Thoracic aorta (tissue), 2 donors: ENCODE results near the gene CFAP100. TPM values are rescaled to one million over a fixed set of nuclear protein-coding genes. Genes with fewer than 3 reads are reported as not detected.

Experiments used
- ATAC-seq: fragments of 150-250 bp; one replicate; pipeline ENCODE4 v1.8.0; 2017; ENCODE audit warnings: low read depth; ENCODE audit not compliant: insufficient number of reproducible peaks, low FRiP score
- DNase-seq: peaks from one replicate; pipeline ENCODE4 v3.0.0-alpha.2; 2020; ENCODE audit warnings: low spot score
- H3K27ac ChIP-seq, 2 donors: fragments of 200-600 bp; sonication (generic); 1 replicate in 1 of 2; 2 replicates in 1 of 2; pipeline ENCODE4 v1.5.1; 2016; ENCODE audit warnings: mild to moderate bottlenecking in 2 of 2, moderate library complexity in 2 of 2
- H3K27me3 ChIP-seq: fragments of 200-600 bp; sonication (generic); replicated peaks from 2 replicates; pipeline ENCODE4 v1.6.0; 2016; ENCODE audit warnings: mild to moderate bottlenecking; ENCODE audit not compliant: insufficient read depth
- H3K36me3 ChIP-seq: fragments of 200-600 bp; sonication (generic); one replicate; pipeline ENCODE4 v1.5.1; 2016
- H3K4me1 ChIP-seq, 2 donors: fragments of 200-600 bp; sonication (generic); 1 replicate in 1 of 2; 2 replicates in 1 of 2; pipeline versions ENCODE4 v1.5.1 to v1.6.0; 2016; ENCODE audit warnings: low read depth in 2 of 2, mild to moderate bottlenecking in 1 of 2; ENCODE audit not compliant: control insufficient read depth in 1 of 2
- H3K4me3 ChIP-seq: fragments of 200-600 bp; sonication (generic); 2 replicates; pipeline ENCODE4 v1.5.1; 2016; ENCODE audit warnings: mild to moderate bottlenecking
- H3K9me3 ChIP-seq: fragments of 200-600 bp; sonication (generic); 2 replicates; pipeline ENCODE4 v1.5.1; 2016
- total RNA-seq, 2 donors: library from RNA; depleted of rRNA; stranded (reverse); fragments of >200 nt; gene quantifications; one replicate each; pipeline versions ENCODE4 v1.1.0 to v1.2.3, GENCODE V29; 2016
- TF ChIP-seq, protein P1 (sequence below): fragments of 200-600 bp; sonication (generic); IDR thresholded peaks from one replicate; pipeline ENCODE4 v1.5.1; 2019; ENCODE audit warnings: antibody characterized with exemption

Gene CFAP100
- total RNA-seq, 2 donors from 2014 or later: not detected

DNA sequence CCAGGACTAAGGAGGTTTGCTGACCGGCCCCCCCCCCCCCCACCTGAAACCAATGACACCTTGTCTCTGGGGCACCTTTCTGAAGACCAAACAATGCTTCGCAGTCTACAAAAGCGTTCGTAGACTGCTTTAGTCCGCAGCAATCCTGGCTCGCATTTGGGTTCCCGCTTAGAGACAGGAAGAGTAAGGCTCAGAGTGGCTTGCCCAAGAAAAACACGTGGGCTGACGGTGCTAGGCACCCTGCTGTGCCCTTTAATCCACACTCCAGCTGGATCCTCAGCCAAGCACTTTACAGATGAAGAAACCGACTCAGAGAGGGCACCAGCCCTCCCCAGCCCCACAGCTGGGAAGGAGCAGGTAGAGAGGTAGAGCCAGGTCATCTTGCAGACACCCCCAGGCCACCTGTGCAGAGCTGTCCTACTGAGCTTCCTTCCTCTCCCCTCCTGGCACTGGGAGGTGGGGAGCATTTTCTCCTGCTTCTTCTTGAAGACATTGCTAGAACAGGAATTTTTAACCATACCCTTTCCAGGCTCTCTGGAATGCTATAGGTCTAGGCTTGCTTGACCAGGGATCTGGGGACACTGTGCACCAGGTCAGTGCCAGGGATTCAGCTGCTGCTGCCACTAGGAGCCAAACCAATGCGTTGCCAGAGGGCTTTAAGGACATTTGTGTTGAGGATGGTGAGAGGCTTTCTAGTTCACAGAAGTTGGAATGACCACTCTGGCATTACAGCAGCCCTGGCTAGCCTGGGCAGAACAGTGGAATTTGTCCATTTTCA is 36.5 kb upstream of the CFAP100 start:
- Histone ChIP-seq H3K27me3 (no peaks in the 10 kb centered on the region), H3K36me3 (peaks cover 15% of the 10 kb centered on the region), H3K4me3 (peak overlapping the region; percentile 96), H3K9me3 (no peaks in the 10 kb centered on the region), H3K27ac (peak overlapping the region; percentile 91 to 96), H3K4me1 (peaks cover 15 to 34% of the 10 kb centered on the region in 2 donors)
- DNase-seq (no peak), ATAC-seq (no peak)
- TF ChIP-seq, protein P1, sequence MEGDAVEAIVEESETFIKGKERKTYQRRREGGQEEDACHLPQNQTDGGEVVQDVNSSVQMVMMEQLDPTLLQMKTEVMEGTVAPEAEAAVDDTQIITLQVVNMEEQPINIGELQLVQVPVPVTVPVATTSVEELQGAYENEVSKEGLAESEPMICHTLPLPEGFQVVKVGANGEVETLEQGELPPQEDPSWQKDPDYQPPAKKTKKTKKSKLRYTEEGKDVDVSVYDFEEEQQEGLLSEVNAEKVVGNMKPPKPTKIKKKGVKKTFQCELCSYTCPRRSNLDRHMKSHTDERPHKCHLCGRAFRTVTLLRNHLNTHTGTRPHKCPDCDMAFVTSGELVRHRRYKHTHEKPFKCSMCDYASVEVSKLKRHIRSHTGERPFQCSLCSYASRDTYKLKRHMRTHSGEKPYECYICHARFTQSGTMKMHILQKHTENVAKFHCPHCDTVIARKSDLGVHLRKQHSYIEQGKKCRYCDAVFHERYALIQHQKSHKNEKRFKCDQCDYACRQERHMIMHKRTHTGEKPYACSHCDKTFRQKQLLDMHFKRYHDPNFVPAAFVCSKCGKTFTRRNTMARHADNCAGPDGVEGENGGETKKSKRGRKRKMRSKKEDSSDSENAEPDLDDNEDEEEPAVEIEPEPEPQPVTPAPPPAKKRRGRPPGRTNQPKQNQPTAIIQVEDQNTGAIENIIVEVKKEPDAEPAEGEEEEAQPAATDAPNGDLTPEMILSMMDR: no peak

DNA sequence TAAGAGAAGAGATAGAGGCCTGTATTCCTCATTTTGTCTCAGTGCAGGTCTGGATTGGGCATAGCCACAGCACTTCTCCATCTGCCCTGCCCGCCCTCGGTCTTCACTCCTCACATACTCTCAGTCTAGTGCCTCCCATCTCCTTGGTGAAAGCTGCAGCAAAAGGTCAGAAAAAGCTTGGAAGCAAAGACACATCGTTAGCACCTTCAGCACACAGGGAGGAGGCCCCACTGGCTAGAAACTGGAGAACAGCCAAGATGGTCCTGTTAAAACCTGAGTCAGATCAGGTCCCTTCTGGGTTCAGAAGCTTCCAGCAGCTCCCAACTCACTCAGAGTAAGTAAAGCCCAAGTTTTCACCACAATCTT is 35.9 kb upstream of the CFAP100 start:
- no peak overlapping the region for H3K27ac ChIP-seq
- TF ChIP-seq, protein P1: no peak

DNA sequence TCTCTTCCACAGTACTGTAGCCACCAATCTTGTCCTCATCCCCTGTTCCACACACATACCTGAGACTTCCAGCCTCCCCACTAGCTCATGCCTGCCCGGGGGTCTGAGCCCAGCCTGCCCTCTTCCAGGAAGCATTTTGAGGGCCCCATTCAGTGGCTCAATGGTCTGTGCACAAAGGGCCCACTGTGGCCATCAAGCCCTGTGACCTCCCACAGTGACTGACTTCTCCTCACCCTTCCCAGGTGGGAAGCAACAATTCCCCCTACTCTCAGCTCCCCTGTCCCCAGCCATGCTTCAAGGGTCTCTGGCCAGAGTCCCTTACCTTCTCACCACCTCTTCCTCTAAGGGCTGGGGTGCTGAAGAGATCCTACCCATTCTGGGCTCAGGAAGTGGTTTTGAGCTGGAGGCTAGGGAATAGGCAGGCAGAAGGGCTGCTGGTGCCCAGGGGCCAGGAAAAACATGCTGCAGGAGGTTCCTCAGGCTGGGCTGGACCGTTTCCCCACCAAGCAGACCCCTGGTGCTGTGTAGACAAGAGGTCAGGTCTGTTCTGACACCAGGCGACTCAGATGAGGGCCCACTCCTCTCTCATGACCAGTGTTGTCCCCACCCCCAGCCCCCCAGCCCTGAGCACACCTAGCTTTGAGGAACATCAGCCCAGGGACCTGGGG is 34.5 kb upstream of the CFAP100 start:
- Histone ChIP-seq H3K27ac (no peak overlapping the region), H3K27me3 (no peaks in the 10 kb centered on the region), H3K4me1 (peaks cover 4 to 15% of the 10 kb centered on the region in 2 donors), H3K4me3 (no peak overlapping the region), H3K36me3 (peaks cover 1% of the 10 kb centered on the region), H3K9me3 (no peaks in the 10 kb centered on the region)
- DNase-seq: no peak
- TF ChIP-seq, protein P1: no peak
- ATAC-seq: no peak

More for the DNA sequence above, 35.9 kb upstream of the CFAP100 start:
- peaks cover 11% of the 10 kb centered on the region for H3K36me3 ChIP-seq
- peaks cover 15 to 28% of the 10 kb centered on the region in 2 donors for H3K4me1 ChIP-seq
- no peak for DNase-seq
- no peaks in the 10 kb centered on the region for H3K9me3 ChIP-seq
- H3K4me3 ChIP-seq: no peak overlapping the region
- no peaks in the 10 kb centered on the region for H3K27me3 ChIP-seq
- no peak for ATAC-seq

DNA sequence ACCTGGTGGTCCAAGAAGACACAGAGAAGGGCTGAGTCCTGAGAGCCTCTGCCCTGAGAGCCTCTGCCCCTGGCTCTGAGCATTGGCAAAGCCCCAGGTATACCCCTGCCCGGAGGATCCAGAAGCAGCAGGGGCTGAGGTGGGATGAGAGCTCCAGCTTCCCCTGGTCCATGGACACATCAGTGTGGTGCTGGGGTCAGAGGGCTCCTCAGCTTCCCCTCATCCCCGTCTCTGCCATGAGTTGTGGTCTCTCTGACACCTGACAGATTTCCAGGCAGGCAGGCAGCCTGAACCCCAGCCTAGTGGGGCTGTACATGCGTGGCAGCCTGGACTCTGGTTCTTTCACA is 34.0 kb upstream of the CFAP100 start:
- no peaks in the 10 kb centered on the region for H3K9me3 ChIP-seq
- peaks cover 0 to 10% of the 10 kb centered on the region in 2 donors for H3K4me1 ChIP-seq
- DNase-seq (no peak), ATAC-seq (no peak)
- no peaks in the 10 kb centered on the region for H3K27me3 ChIP-seq
- no peak overlapping the region for H3K27ac ChIP-seq
- no peaks in the 10 kb centered on the region for H3K36me3 ChIP-seq
- H3K4me3 ChIP-seq: no peak overlapping the region
- TF ChIP-seq, protein P1: no peak

DNA sequence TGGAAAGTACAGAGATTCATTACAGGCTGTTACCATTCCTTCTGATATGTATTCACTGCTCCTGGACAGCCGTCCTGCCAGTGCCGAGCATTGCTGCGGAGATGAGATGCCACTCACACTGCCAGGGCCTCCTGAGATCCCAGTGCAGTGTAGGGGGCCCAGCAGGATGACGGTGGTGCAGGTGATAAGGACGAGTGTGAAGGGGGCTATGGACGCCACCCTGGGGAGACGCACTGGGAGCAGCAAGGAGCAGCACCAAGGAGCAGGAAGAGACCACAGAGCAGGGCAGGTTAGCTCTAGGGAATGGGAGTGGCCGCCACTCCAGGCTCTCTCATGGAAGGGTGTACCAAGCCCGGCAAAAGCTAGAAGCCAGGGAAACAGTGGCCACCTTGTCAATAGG is 33.5 kb upstream of the CFAP100 start:
- Histone ChIP-seq H3K4me3 (no peak overlapping the region), H3K9me3 (no peaks in the 10 kb centered on the region), H3K4me1 (peaks cover 0 to 10% of the 10 kb centered on the region in 2 donors), H3K36me3 (no peaks in the 10 kb centered on the region), H3K27me3 (no peaks in the 10 kb centered on the region), H3K27ac (no peak overlapping the region)
- DNase-seq: no peak
- ATAC-seq: no peak
- TF ChIP-seq, protein P1: no peak
